GM12872 (cell line): ENCODE results near the gene CLDN9.

Source experiments
- CTCF ChIP-seq: IDR thresholded peaks from 3 replicates; pipeline ENCODE4 v1.5.1; 2011; ENCODE audit warnings: low read depth, mild to moderate bottlenecking, low read length, moderate library complexity; ENCODE audit not compliant: insufficient read depth

CLDN9 gene

GRCh38 chr16:3054965-3055733, 42.4 kb downstream of the CLDN9 start:
- no peak for TF ChIP-seq CTCF

- no peak for TF ChIP-seq CTCF
These were observed 43.8 kb downstream of the CLDN9 start for GRCh38 chr16:3056336-3057180.

- TF ChIP-seq CTCF = no peak
These were observed 44.7 kb downstream of the CLDN9 start for GRCh38 chr16:3057181-3058138.

- TF ChIP-seq CTCF = no peak
These were observed 45.7 kb downstream of the CLDN9 start for GRCh38 chr16:3058139-3059030.

GRCh38 chr16:3059041-3059722, 46.5 kb downstream of the CLDN9 start:
- TF ChIP-seq CTCF = peak; percentile 77

- TF ChIP-seq CTCF = no peak
These were observed 47.1 kb downstream of the CLDN9 start for GRCh38 chr16:3059723-3060242.
